ENCODE results near the gene ELANE. TPM values are rescaled to one million over a fixed set of nuclear protein-coding genes. Genes with fewer than 3 reads are reported as not detected.
A peak's percentile ranks its signal among the peaks of the same experiment; 100 is the strongest.

Gene ELANE
- total RNA-seq, 1 donor from 2014 or later, result 0.52 TPM

DNA sequence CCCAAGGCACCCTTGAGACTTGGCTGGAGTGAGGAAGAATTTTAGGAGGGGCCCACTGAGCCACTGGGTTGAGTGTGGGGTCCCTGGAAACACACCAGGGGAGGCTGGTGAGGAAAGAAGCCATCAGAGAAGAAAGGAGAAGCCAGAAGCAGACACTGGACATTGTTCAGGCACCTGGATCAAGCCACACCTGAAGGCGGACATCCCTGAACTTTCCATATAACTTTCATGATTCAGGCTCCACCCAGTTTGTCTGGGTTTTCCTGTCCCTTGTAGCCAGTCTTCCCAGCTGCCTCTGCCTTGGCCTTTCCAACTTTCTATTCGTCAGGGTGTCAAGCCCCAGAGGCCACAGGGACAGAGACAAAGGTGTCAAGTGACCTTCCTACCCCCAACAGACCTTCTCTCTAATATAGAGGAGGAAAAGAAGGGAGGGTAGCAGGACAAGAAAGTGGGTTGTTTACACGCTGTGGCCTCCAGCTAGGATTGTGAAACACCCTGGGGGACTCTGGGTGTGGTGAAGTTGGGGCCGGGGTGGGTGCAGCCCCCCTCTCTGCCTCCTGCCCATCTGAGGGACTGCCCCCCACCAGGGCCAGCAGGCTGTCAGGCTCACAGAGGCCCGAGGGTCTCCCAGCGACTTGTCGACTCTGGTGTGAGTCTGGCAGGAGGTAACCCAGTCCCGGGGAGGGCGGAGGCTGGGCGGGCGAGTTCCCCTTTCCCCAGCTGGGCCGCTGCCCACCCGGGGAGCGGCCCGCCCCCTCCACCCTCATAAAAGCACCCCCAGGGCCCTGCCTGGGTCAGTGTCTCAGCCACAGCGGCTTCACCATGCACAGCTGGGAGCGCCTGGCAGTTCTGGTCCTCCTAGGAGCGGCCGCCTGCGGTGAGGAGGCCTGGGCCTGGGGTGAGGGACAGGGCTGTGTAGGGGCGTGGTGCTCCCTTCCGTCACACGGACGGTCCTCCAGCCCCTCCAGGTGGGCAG is 7.1 kb downstream of the ELANE start, which contains the start of gene CFD:
TSS of gene CFD (plus strand) at position 797 of the 976 bp plus-strand sequence. CDS start at position 823, 26 bp downstream.
- H3K9me3 ChIP-seq, result no peaks in the 10 kb centered on the region
- peak within 1 kb of the TSS; percentile 55 for H3K4me3 ChIP-seq
- H3K27ac ChIP-seq, result peak within 1 kb of the TSS; percentile 72
- intact Hi-C loops (cut with DNase I), result loop anchor here (5.0 to 10.0 kb wide), 2 partner anchors 58 to 94 kb away; partner anchors contain the start of gene KISS1R
- H3K36me3 ChIP-seq, result no peaks in the 10 kb centered on the region
- peaks cover 14% of the 10 kb centered on the region for H3K4me1 ChIP-seq
- TF ChIP-seq, protein P1, sequence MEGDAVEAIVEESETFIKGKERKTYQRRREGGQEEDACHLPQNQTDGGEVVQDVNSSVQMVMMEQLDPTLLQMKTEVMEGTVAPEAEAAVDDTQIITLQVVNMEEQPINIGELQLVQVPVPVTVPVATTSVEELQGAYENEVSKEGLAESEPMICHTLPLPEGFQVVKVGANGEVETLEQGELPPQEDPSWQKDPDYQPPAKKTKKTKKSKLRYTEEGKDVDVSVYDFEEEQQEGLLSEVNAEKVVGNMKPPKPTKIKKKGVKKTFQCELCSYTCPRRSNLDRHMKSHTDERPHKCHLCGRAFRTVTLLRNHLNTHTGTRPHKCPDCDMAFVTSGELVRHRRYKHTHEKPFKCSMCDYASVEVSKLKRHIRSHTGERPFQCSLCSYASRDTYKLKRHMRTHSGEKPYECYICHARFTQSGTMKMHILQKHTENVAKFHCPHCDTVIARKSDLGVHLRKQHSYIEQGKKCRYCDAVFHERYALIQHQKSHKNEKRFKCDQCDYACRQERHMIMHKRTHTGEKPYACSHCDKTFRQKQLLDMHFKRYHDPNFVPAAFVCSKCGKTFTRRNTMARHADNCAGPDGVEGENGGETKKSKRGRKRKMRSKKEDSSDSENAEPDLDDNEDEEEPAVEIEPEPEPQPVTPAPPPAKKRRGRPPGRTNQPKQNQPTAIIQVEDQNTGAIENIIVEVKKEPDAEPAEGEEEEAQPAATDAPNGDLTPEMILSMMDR (IDR thresholded peaks at IDR 0.05), result no peak
- peak; percentile 19 for ATAC-seq
- no peaks in the 10 kb centered on the region for H3K27me3 ChIP-seq
- peak; percentile 82 for DNase-seq

DNA sequence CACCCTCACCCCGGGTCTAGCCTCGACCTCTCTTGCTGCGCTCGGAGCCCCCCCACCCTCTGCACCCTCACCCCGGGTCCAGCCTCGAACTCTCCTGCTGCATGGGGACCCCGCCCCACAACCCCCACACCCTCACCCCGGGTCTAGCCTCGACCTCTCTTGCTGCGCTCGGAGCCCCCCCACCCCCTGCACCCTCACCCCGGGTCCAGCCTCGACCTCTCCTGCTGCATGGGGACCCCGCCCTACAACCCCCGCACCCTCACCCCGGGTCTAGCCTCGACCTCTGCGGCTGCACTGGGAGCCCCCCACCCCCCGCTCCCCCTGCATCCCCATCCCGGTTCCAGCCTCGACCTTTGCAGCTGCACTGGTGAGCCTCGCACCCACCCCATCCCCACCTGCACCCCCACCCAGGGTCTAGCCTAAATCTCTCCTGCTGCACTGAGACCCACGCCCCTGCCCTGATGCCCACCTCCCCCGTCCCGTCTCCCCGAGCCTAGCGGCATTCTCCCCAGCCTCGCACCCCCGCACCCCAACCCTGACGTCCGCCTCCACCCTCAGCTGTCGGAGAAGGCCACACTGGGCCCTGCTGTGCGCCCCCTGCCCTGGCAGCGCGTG is 9.1 kb downstream of the ELANE start:
- no peak overlapping the region for H3K27ac ChIP-seq
- ATAC-seq, result no peak
- DNase-seq, result peak; percentile 65
- H3K9me3 ChIP-seq, result no peaks in the 10 kb centered on the region
- H3K36me3 ChIP-seq, result no peaks in the 10 kb centered on the region
- peak overlapping the region; percentile 55 for H3K4me3 ChIP-seq
- H3K27me3 ChIP-seq, result no peaks in the 10 kb centered on the region
- H3K4me1 ChIP-seq, result peaks cover 15% of the 10 kb centered on the region
- intact Hi-C loops (cut with DNase I), result no loop called here
- TF ChIP-seq, protein P1 (IDR thresholded peaks at IDR 0.05), result no peak

DNA sequence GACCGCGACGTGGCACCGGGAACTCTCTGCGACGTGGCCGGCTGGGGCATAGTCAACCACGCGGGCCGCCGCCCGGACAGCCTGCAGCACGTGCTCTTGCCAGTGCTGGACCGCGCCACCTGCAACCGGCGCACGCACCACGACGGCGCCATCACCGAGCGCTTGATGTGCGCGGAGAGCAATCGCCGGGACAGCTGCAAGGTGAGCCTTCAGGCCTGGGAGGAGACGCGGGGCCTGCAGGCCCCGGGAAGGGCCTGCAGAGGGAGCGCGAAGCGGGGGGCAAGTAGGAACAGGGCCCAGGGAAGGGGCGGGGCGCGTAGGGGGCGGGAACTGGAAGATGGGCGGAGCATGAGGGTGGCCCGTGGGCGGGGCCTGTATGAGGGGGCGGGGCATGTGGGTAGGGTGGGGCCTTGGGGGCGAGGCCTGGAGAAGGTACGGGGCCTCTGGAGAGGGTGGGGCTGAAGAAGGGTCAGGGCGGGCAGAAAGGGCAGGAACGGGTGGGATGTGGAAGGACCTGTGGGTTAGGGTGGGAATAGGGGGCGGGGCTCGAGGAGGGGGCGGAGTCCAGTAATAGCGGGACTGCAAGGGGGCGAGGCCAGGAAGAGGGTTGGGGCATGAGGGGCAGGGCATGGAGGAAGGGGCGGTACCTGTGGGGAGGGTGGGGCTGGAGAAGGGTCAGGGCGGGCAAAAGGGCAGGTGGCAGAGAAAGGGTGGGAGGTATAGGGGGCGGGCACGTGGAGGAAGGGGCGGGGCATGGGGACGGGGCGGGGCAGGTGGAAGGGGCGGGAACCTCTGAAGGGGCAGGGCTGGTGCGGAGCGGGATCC is 9.9 kb downstream of the ELANE start:
- no peaks in the 10 kb centered on the region for H3K36me3 ChIP-seq
- no peaks in the 10 kb centered on the region for H3K9me3 ChIP-seq
- DNase-seq (peak; percentile 86), ATAC-seq (peak; percentile 60)
- H3K4me3 ChIP-seq, result no peak overlapping the region
- TF ChIP-seq, protein P1 (IDR thresholded peaks at IDR 0.05), result peak; percentile 13
- peaks cover 15% of the 10 kb centered on the region for H3K4me1 ChIP-seq
- no peak overlapping the region for H3K27ac ChIP-seq
- H3K27me3 ChIP-seq, result no peaks in the 10 kb centered on the region
- intact Hi-C loops (cut with DNase I), result no loop called here

DNA sequence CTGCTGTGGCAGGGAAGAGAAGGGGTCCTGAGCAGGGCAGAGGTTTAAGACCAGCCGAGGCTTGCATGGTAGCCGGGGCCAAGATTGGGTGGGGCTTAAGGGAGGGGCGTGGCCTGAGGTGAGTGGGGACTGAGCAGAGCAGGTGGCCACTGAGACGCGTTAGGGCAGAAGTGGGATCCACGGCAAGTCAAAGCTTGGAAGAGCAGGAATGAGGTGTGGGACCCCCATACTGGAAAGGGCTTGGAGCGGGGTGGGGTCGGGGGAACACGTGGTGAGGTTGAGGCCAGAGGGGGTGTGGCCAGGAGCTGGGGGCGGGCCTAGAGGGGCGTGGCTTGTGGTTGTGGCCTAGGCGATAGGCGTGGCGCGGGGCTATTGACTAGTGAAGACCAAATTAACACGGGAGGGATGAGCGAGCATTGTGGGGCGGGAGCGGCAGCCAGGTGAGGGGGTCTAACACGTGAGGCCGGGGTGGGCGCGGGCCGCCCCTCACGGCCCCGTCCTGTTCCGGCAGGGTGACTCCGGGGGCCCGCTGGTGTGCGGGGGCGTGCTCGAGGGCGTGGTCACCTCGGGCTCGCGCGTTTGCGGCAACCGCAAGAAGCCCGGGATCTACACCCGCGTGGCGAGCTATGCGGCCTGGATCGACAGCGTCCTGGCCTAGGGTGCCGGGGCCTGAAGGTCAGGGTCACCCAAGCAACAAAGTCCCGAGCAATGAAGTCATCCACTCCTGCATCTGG is 10.6 kb downstream of the ELANE start:
- peak; percentile 88 for DNase-seq
- Histone ChIP-seq H3K4me3 (peak overlapping the region; percentile 16), H3K27ac (no peak overlapping the region), H3K36me3 (peaks cover under 1% of the 10 kb centered on the region), H3K9me3 (no peaks in the 10 kb centered on the region), H3K27me3 (no peaks in the 10 kb centered on the region), H3K4me1 (peaks cover 15% of the 10 kb centered on the region)
- TF ChIP-seq, protein P1 (IDR thresholded peaks at IDR 0.05), result no peak
- intact Hi-C loops (cut with DNase I), result no loop called here
- peak; percentile 45 for ATAC-seq

DNA sequence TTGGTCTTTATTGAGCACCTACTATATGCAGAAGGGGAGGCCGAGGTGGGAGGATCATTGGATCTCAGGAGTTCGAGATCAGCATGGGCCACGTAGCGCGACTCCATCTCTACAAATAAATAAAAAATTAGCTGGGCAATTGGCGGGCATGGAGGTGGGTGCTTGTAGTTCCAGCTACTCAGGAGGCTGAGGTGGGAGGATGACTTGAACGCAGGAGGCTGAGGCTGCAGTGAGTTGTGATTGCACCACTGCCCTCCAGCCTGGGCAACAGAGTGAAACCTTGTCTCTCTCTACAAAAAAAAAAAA is 11.2 kb downstream of the ELANE start:
- Histone ChIP-seq H3K4me3 (no peak overlapping the region), H3K27me3 (no peaks in the 10 kb centered on the region), H3K27ac (no peak overlapping the region), H3K36me3 (peaks cover 6% of the 10 kb centered on the region), H3K9me3 (no peaks in the 10 kb centered on the region), H3K4me1 (peaks cover 15% of the 10 kb centered on the region)
- DNase-seq (no peak), ATAC-seq (no peak)
- TF ChIP-seq, protein P1 (IDR thresholded peaks at IDR 0.05), result no peak
- intact Hi-C loops (cut with DNase I), result no loop called here

Data from upper lobe of right lung (tissue), 1 donor.